GM18520 (cell line): ENCODE measurements around the gene MALL.
"Not testable (repeated sequence)": the region's sequence is repeated elsewhere in the genome, so short reads cannot be mapped to it uniquely, and the experiment has no call there.

Experiments used
- ATAC-seq: cut with Tn5 transposase; IDR thresholded peaks from one replicate; pipeline ENCODE4 v1.9.1; 2021; ENCODE audit not compliant: unreplicated experiment

The MALL gene

DNA sequence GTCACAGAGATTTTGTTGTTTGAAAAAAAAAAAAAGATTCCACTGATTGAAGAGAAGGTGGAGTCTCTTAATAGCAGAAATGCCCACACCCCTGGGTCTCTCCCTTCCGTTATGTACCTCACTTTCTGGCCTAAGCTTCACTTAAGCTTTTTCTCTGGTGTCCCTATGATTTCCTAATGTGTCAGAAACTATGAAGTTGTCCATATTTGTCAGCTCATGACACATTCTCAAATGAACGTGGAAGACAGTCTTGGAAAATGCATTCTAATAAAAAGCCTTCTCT is 5.4 kb upstream of the MALL start:
- no peak for ATAC-seq

DNA sequence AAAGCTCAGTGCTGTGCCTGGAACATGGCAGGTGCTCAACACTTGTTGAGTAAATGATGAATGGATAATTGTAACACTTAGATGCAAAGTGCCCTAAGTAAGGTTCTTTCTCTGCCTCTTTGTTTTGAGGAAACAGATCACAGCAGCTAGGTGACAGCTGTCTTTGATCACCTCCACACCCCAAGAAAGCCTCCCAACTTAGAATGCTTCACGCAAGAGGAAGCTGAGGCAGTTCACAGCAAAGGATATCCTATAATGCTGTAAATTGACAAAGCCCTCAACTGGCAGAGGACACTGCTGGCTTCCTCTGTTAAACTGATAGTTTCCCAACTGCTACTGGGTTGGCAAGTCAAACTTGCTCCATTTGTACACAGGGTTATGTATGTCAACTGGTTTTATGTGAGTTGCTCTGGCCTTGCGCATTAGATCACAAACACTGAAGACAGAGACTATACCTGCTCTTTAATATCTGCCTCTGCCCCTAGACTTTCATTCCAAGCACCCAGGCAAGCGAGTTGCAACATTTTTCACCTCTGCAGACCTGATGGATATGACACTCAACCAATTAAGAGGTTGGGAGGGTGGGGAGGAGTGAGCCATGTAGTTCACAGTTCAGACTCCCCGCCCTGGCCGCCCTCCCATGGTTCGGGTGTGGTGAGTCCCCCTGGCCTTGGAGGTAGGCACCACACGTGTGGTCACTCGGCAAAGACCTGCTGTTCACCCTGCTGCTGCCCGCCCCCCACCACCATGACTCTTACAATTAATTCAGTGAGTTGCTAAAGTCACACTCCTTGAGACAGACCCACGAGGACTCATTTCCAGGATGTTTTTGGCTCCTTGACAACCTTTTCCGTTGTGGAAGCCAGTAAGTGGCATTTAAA is 4.8 kb upstream of the MALL start:
- no peak for ATAC-seq

- no peak for ATAC-seq
These were observed 550 bp upstream of the MALL start for GRCh38 chr2:110116033-110116710.

DNA sequence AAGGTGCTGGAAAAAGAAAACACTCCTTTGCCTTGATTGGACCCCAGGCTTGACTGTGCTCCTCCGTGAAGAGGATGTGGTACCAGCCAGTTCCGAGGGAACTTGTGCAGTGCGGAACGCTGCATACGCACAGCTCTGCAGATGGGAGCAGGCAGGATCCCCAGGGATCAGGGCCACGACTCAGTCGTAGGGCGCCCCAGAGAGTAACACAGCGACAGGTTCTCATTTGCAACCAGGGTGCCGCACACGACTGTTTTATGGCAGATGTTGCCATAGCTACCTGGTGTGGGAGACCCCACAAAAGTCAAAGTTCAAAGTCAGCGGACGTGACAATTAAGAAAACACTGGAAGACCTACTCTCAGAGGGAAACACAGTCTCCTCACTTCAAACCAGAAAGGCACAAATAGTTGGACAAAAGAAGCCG is 779 bp downstream of the MALL start:
- ATAC-seq: no peak

GRCh38 chr2:110113961-110114591 is 1.5 kb downstream of the MALL start:
- no peak for ATAC-seq

GRCh38 chr2:110108291-110108690 is 7.3 kb downstream of the MALL start:
- ATAC-seq: not testable (repeated sequence)

DNA sequence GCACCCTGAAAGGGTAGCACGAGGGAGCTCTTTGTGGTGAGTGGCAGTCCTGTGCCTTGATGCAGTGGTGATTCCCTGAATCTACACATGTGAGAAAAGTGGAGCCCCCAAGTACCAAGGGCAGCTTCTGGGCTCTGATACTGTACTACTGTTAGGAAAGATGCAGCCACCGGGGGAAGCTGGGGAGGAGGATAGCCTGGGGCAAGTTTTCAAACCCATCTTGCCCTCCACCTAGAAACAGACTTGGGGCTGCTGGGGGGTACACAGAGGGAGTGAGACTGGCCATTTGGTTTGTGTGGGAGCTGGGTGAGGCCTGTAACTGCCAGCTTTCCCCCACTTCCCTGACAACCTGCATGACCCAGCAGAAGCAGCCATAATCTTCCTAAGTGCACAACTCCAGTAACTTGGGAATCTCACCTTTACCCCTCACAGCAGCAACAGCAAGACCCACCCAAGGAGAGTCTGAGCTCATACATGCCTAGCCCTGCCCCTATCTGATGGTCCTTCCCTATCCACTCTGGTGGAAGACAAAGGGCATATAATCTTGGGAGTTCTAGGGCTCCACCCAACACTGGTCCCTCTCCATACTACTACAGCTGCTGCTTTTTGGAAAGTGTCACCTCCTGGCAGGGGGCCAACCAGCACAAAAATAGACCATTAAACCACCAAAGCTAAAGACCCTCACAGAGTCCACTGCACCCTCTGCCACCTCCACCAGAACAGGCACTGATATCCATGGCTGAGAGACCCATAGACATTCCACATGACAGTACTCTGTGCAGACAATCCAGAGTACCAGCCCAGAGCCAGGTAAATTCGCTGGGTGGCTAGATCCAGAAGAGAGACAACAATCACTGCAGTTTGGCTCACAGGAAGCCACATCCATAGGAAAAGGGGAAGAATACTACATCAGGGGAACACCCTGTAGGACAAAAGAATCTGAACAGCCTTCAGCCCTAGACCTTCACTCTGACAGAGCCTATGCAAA is 8.2 kb downstream of the MALL start:
- ATAC-seq: no peak

DNA sequence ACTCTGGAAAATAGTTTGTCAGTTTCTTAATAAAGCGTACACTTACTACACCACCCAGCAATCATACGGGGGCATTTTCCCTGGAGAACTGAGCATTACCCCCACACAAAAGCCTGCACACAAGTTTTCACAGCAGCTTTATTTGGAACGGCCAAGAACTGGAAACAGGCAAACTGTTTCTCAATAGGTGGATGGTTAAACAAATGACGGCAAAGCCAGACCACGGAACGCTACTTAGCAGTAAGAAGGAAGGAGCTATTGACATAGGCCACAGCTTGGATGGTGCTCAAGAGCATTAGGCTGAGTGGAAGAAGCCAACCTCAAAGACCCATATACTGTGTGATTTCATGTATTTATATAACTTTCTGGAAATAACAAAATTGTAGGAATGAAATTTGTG is 9.0 kb downstream of the MALL start:
- no peak for ATAC-seq

- no peak for ATAC-seq
These were observed 9.8 kb downstream of the MALL start for GRCh38 chr2:110105608-110106467.

- no peak for ATAC-seq
These were observed 10.4 kb downstream of the MALL start for GRCh38 chr2:110105183-110105582.

GRCh38 chr2:110104025-110104771 is 11.4 kb downstream of the MALL start:
- ATAC-seq: no peak

DNA sequence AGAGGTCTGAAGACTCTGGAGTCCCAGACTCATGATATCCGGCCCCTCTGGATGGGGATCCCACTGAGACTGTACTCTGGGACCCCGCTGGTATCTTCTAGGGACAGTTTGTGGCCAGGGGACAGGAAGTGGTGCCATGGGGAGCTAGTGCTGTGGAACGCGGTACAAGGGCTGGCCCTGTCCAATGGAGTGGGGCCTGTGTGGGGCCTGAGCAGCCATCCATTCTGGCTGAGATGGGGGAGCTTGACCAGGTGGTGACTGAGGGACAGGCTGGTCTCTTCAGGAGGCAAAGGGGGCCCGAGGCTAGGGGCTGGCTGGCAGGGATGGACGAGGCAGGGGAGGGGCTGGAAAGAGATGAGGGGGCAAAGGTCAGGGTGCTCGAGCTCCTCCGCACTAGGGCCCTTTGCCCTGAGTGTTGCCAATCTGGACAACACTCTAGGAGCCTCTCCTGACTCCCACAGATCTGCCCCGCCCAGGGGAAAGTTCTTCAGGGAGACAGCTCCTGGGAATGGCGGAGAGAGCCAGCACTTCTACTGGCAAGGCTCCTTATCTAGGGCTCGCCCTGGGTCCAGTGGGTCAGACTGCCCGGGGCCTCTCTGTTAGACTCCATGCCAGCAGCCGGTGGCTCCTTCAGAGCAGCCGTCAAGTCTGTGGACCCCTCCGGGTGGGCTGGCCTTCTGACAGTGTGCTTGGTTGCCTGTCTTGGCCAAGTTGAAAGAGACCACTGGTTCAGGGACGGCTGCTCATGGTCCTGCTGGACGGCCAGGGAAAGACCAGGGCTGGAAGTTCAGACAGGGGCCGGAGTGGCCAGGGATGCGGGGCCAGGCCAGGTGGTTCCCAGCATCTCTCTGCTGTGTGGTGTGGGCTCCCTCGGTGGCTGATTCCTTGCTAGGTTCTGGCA is 12.3 kb downstream of the MALL start:
- ATAC-seq: no peak

- no peak for ATAC-seq
These were observed 13.5 kb downstream of the MALL start for GRCh38 chr2:110101901-110102803.

- no peak for ATAC-seq
These were observed 14.3 kb downstream of the MALL start for GRCh38 chr2:110101280-110101844.

DNA sequence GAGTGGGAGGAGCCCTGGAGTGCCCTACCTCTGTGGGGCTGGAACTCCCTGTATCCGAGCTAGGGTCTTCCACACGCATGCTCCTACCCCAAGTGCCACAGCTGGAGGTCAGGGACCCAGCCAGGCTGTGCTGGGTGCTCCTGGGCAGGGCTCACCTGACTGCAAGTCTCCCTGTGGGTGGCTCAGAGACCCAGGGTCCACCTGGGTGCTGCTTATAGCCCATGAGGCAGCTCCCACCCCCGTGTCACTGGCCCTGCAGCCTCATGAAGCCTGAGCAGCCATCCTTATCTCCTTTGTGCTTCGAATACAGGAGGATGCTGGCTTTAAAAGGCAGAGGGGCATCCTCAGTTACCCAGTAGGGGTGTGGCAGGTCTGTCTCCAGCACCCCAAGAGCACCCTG is 14.7 kb downstream of the MALL start:
- not testable (repeated sequence) for ATAC-seq

DNA sequence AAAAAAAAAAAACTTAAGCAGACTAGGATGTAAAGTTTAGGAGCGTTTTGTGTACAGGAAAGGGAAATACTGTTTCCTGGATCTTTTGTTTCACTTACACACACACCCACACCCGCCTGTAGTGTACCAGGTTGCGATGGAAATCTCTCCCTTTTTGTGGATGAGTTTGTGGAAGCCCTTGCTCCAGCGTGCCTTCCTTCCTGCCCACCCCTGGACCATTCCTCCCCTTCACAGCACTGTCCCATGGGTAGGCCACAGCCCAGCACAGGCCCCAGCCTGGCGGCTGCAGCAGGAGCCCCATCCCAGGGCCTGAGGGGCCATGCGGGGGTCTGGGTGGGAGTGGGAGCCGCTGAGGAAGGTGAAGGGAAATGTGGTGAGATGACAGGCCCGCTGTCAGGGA is 15.1 kb downstream of the MALL start:
- no peak for ATAC-seq
